DOHH2 (cell line): Measurements from ENCODE around the gene FRMD8.

Source experiments
- CTCF ChIP-seq: fragments of 200-600 bp; sonication (generic); IDR thresholded peaks from one replicate; pipeline ENCODE4 v1.5.1; 2014; ENCODE audit warnings: antibody characterized with exemption, mild to moderate bottlenecking, low read depth, low read length; ENCODE audit not compliant: poor library complexity, severe bottlenecking
- EZH2phosphoT487 ChIP-seq: fragments of 200-600 bp; sonication (generic); IDR thresholded peaks from 2 replicates; pipeline ENCODE4 v1.6.1; 2017; ENCODE audit warnings: borderline replicate concordance, mild to moderate bottlenecking, antibody characterized with exemption, low read length, moderate library complexity, mixed read lengths

- TF ChIP-seq CTCF (no peak), EZH2phosphoT487 (no peak)
Observed at GRCh38 chr11:65362966-65363365, 23.5 kb upstream of the FRMD8 start.
